Measurements from ENCODE around the gene SEL1L3.

DNA sequence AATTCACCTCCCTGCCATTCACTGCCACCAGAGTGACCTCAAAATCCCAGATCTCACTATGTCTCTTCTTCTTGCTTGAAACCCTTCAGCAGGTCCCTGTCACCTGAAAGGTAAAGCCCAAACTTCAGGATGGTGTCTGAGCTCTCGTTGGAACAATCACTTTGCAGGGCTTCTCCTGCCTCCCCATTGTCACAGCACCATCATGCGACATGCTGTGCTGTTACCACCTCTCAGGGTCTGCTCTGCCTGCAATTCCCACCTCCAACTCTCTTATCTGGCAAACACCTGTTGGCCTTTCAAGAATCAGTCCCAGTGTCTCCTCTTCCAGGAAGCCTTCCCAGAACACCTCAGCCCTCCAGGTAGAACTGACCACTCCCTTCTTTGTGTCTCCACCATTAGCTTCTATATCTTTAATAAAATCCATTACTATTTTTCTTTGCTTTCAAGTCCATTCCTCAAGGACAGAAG is 46.2 kb downstream of the SEL1L3 start:
- TF ChIP-seq CTCF (IDR thresholded peaks at IDR 0.05) (no peak), POLR2A (IDR thresholded peaks at IDR 0.05) (no peak)
